Endothelial cell of umbilical vein (primary cell): ENCODE data around the gene DEFB114. TPM values are rescaled to one million over a fixed set of nuclear protein-coding genes. Genes with fewer than 3 reads are reported as not detected.

Experiments used
- BruUV-seq: library from RNA; stranded (reverse); fragments of 400-500 nt; replicated peaks from 2 replicates; lab custom pipeline; 2021; lab: Mats Ljungman, UMichigan
- CTCF ChIA-PET: fragments of 300-600, 350-600 bp; sonication (Branson Sonifier 250); formaldehyde crosslinking; loops from one replicate; lab custom pipeline; 2021; ENCODE audit warnings: antibody characterized with exemption, inconsistent platforms; lab: Charles Lee
- POLR2A ChIA-PET: fragments of 300-600, 350-600 bp; sonication (Branson Sonifier 250); formaldehyde crosslinking; loops from one replicate; lab custom pipeline; 2021; ENCODE audit warnings: antibody characterized with exemption, inconsistent platforms; lab: Charles Lee
- DNase-seq: peaks from one replicate; pipeline ENCODE4 v3.0.0-alpha.2; 2011; ENCODE audit warnings: low read depth, low spot score
- FAIRE-seq: peaks from 2 replicates; lab custom pipeline; 2011; peaks lifted over from hg19 to GRCh38; lab: Jason Lieb, UNC
- H2AFZ ChIP-seq: 2 replicates; pipeline ENCODE4 v1.6.0; 2012; ENCODE audit warnings: low read depth, low read length, control low read depth, inconsistent platforms
- H3K27ac ChIP-seq: 2 replicates; pipeline ENCODE4 v1.5.1; 2011; ENCODE audit warnings: low read depth, mild to moderate bottlenecking, control low read depth, low read length, moderate library complexity; ENCODE audit not compliant: insufficient read depth
- H3K27me3 ChIP-seq, 2 experiments: 2 replicates each; pipeline versions ENCODE4 v1.6.0 to v1.6.1; 2011; ENCODE audit warnings: low read length in 2 of 2, mixed read lengths in 1 of 2; ENCODE audit not compliant: control insufficient read depth in 2 of 2, insufficient read depth in 2 of 2
- H3K36me3 ChIP-seq, 2 experiments: 2 replicates in 1 of 2; 3 replicates in 1 of 2; pipeline ENCODE4 v1.5.1; 2011; ENCODE audit warnings: low read length in 2 of 2, mild to moderate bottlenecking in 1 of 2, moderate library complexity in 1 of 2; ENCODE audit not compliant: control insufficient read depth in 2 of 2, insufficient read depth in 2 of 2; ENCODE audit errors: extremely low read depth in 1 of 2
- H3K4me1 ChIP-seq: 3 replicates; pipeline ENCODE4 v1.5.1; 2011; ENCODE audit warnings: mild to moderate bottlenecking, low read length; ENCODE audit not compliant: control insufficient read depth, insufficient read depth; ENCODE audit errors: extremely low read depth
- H3K4me2 ChIP-seq: 2 replicates; pipeline ENCODE4 v1.6.1; 2011; ENCODE audit warnings: low read length, control low read depth, mixed read lengths; ENCODE audit not compliant: insufficient read depth
- H3K4me3 ChIP-seq, 3 experiments: fragments of 200-600 bp in 1 of 3; sonication (generic), shearing (Covaris generic) in 1 of 3; replicated peaks in 1 of 3; 2 replicates each; pipeline ENCODE4 v1.5.1; 2011 to 2016; ENCODE audit warnings: control low read depth in 3 of 3, low read length in 3 of 3, mild to moderate bottlenecking in 2 of 3, inconsistent platforms in 1 of 3, low read depth in 1 of 3, moderate library complexity in 1 of 3; ENCODE audit not compliant: insufficient read depth in 1 of 3
- H3K79me2 ChIP-seq: 2 replicates; pipeline ENCODE4 v1.6.0; 2012; ENCODE audit warnings: low read length, inconsistent platforms; ENCODE audit not compliant: control insufficient read depth, insufficient read depth
- H3K9ac ChIP-seq: replicated peaks from 2 replicates; pipeline ENCODE3; 2011; ENCODE audit warnings: low read length, control low read depth; ENCODE audit not compliant: insufficient read depth; ENCODE audit errors: extremely low read depth
- H3K9me1 ChIP-seq: replicated peaks from 3 replicates; pipeline ENCODE4 v1.6.0; 2011; ENCODE audit warnings: mild to moderate bottlenecking, low read length; ENCODE audit not compliant: control insufficient read depth, insufficient read depth; ENCODE audit errors: extremely low read depth
- H3K9me3 ChIP-seq: replicated peaks from 2 replicates; pipeline ENCODE4 v1.5.1; 2012; ENCODE audit warnings: low read length, inconsistent platforms; ENCODE audit not compliant: control insufficient read depth, insufficient read depth
- H4K20me1 ChIP-seq: replicated peaks from 2 replicates; pipeline ENCODE3; 2011; ENCODE audit warnings: mild to moderate bottlenecking, low read length; ENCODE audit not compliant: control insufficient read depth, insufficient read depth; ENCODE audit errors: extremely low read depth
- CTCF ChIP-seq, 2 donors: IDR thresholded peaks; 1 replicate in 1 of 2; 2 replicates in 1 of 2; pipeline ENCODE4 v1.5.1; 2011; ENCODE audit warnings: low read length in 2 of 2, mild to moderate bottlenecking in 2 of 2, moderate library complexity in 2 of 2, control low read depth in 1 of 2, inconsistent platforms in 1 of 2, low read depth in 1 of 2; ENCODE audit not compliant: insufficient read depth in 1 of 2; ENCODE audit errors: extremely low read depth in 1 of 2
- EZH2 ChIP-seq: IDR thresholded peaks from 2 replicates; pipeline ENCODE4 v1.6.1; 2012; ENCODE audit warnings: borderline replicate concordance, low read depth, mild to moderate bottlenecking, moderate library complexity, low read length, inconsistent platforms; ENCODE audit not compliant: severe bottlenecking
- FOS ChIP-seq: IDR thresholded peaks from 2 replicates; pipeline ENCODE4 v1.6.1; 2011; ENCODE audit warnings: mild to moderate bottlenecking, low read length, moderate library complexity, borderline replicate concordance; ENCODE audit not compliant: insufficient read depth
- GATA2 ChIP-seq: IDR thresholded peaks from 2 replicates; pipeline ENCODE4 v1.7.0; 2011; ENCODE audit warnings: low read depth, mild to moderate bottlenecking, moderate library complexity, mixed read lengths, low read length; ENCODE audit not compliant: insufficient read length, insufficient read depth
- JUN ChIP-seq: IDR thresholded peaks from 2 replicates; pipeline ENCODE4 v1.6.1; 2011; ENCODE audit warnings: borderline replicate concordance, low read depth; ENCODE audit not compliant: insufficient read length, insufficient read depth
- MAX ChIP-seq: IDR thresholded peaks from 2 replicates; pipeline ENCODE4 v1.6.1; 2011; ENCODE audit not compliant: insufficient read depth, insufficient read length
- MYC ChIP-seq: IDR thresholded peaks from one replicate; pipeline ENCODE4 v1.6.1; 2011; ENCODE audit warnings: mild to moderate bottlenecking, low read depth, low read length
- POLR2A ChIP-seq: IDR thresholded peaks from 2 replicates; pipeline ENCODE4 v1.6.1; 2012; ENCODE audit warnings: low read depth, mild to moderate bottlenecking, control low read depth, low read length
- POLR2AphosphoS5 ChIP-seq: IDR thresholded peaks from 2 replicates; pipeline ENCODE4 v1.6.1; 2012; ENCODE audit warnings: low read depth, mild to moderate bottlenecking, control low read depth, low read length, moderate library complexity; ENCODE audit not compliant: insufficient read depth
- dilution Hi-C: fragments of 300-500 bp; cut with MboI; formaldehyde crosslinking; loops from one replicate; pipeline ENCODE4 v1.15.0; 2019; ENCODE audit warnings: low sequenced_read_pairs; ENCODE audit not compliant: extremely low pct_ligation_motif_present
- intact Hi-C: fragments of 100-400 bp; cut with micrococcal nuclease; formaldehyde crosslinking; loops from one replicate; pipeline ENCODE4 v1.10.0; 2022
- polyA plus RNA-seq, 4 experiments: library from polyadenylated mRNA; depleted of rRNA in 3 of 4; stranded (reverse) in 3 of 4; unstranded in 1 of 4; fragments of >200 nt; gene quantifications; 2 replicates each; pipeline versions ENCODE4 v1.2.1 to v1.2.3, GENCODE V29; 2011 to 2012; ENCODE audit warnings: missing spikeins in 1 of 4
- total RNA-seq: library from RNA; stranded (reverse); gene quantifications from 2 replicates; pipeline ENCODE4 v1.2.3, GENCODE V29; 2021

Gene DEFB114
- total and polyA plus RNA-seq, 2 donors (not counting 3 experiments of a cell fraction or from before 2014, with no cell fraction given), result not detected

DNA sequence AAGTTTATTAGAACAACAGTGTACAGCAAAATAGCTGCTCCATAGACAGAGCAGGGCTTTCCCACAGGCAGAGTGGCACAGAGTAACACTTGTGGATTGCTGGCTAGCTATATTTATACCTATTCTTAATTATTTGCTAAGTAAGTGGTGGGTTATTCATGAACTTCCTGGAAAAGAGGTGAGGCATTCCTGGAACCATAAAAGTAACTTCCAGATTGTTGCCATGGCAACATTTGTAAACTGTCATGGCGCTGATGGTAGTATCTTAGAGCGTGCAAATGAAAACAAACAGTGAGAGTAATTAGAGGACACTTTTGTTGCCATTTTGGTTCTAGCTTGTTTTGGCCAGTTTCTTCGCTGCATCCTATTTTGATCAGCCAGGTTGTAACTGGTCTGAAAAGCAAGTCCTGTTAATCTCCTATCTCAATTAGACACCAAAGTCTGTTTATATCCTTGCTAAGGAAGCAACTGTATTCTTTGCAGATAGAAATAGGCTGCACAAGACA is 23.9 kb downstream of the DEFB114 start:
- Histone ChIP-seq H4K20me1 (no peaks in the 10 kb centered on the region), H3K27ac (no peak overlapping the region), H3K4me1 (no peaks in the 10 kb centered on the region), H3K9me1 (no peaks in the 10 kb centered on the region), H3K27me3 (no peaks in the 10 kb centered on the region), H3K4me3 (no peak overlapping the region), H2AFZ (no peak overlapping the region), H3K79me2 (no peaks in the 10 kb centered on the region), H3K9ac (no peak overlapping the region), H3K9me3 (no peaks in the 10 kb centered on the region), H3K36me3 (no peaks in the 10 kb centered on the region), H3K4me2 (no peak overlapping the region)
- ChIA-PET POLR2A (no interaction called here), CTCF (no interaction called here)
- FAIRE-seq (no peak), DNase-seq (no peak)
- no TSS peak for BruUV-seq
- TF ChIP-seq CTCF (IDR thresholded peaks at IDR 0.05; ENCODE audit: extremely low read depth in 1 of 2, insufficient read depth in 1 of 2, low read depth in 1 of 2, low read length in 2 of 2) (no peak), POLR2AphosphoS5 (no peak), GATA2 (no peak), POLR2A (no peak), FOS (no peak), MAX (no peak), JUN (no peak), MYC (no peak), EZH2 (no peak)
- intact Hi-C loops, result no loop called here
- dilution Hi-C loops, result no loop called here
